Activated CD8-positive, alpha-beta memory T cell treated with anti-CD3 and anti-CD28 coated beads, Interleukin-2, amount 50 U/mL, for 48 hours (primary cell): ENCODE data around the gene FRMD4A.

Experiments
- DNase-seq: peaks from one replicate; pipeline ENCODE4 v3.0.0-alpha.2; 2020

Gene FRMD4A

GRCh38 chr10:14004536-14004935, 326.2 kb downstream of the FRMD4A start:
- no peak for DNase-seq

- no peak for DNase-seq
Observed at GRCh38 chr10:14003517-14004184, 327.1 kb downstream of the FRMD4A start.

- DNase-seq: no peak
Observed at GRCh38 chr10:14001298-14002040, 329.3 kb downstream of the FRMD4A start.

- DNase-seq: no peak
Observed at GRCh38 chr10:13998163-13998835, 332.4 kb downstream of the FRMD4A start.

GRCh38 chr10:13997650-13998049, 333.1 kb downstream of the FRMD4A start:
- DNase-seq: no peak

- DNase-seq: no peak
Observed at GRCh38 chr10:13994932-13995331, 335.8 kb downstream of the FRMD4A start.

GRCh38 chr10:13993673-13994089, 337.0 kb downstream of the FRMD4A start:
- DNase-seq: no peak

GRCh38 chr10:13993169-13993568, 337.6 kb downstream of the FRMD4A start:
- no peak for DNase-seq

GRCh38 chr10:13991353-13991752, 339.4 kb downstream of the FRMD4A start:
- DNase-seq: no peak

- no peak for DNase-seq
Observed at GRCh38 chr10:13990946-13991345, 339.8 kb downstream of the FRMD4A start.

- no peak for DNase-seq
Observed at GRCh38 chr10:13990392-13990805, 340.3 kb downstream of the FRMD4A start.

GRCh38 chr10:13989616-13990015, 341.1 kb downstream of the FRMD4A start:
- DNase-seq: no peak

- no peak for DNase-seq
Observed at GRCh38 chr10:13987446-13987845, 343.3 kb downstream of the FRMD4A start.

GRCh38 chr10:13984647-13985155, 346.0 kb downstream of the FRMD4A start:
- no peak for DNase-seq

GRCh38 chr10:13983035-13983434, 347.7 kb downstream of the FRMD4A start:
- DNase-seq: no peak

- DNase-seq: no peak
Observed at GRCh38 chr10:13978533-13979115, 352.1 kb downstream of the FRMD4A start.

- DNase-seq: no peak
Observed at GRCh38 chr10:13977861-13978532, 352.7 kb downstream of the FRMD4A start.

- DNase-seq: no peak
Observed at GRCh38 chr10:13973742-13974141, 357.0 kb downstream of the FRMD4A start.

- no peak for DNase-seq
Observed at GRCh38 chr10:13972609-13973008, 358.1 kb downstream of the FRMD4A start.

GRCh38 chr10:13971601-13972475, 358.9 kb downstream of the FRMD4A start:
- DNase-seq: no peak

- no peak for DNase-seq
Observed at GRCh38 chr10:13970957-13971353, 359.8 kb downstream of the FRMD4A start.
